Lung (tissue), 12 donors: ENCODE results near the gene KDM1B. TPM values are rescaled to one million over a fixed set of nuclear protein-coding genes. Genes with fewer than 3 reads are reported as not detected.

Experiments used
- ATAC-seq: fragments of 200-7000 bp; cut with Tn5 transposase; one replicate; pipeline ENCODE4 v1.9.1; 2020; ENCODE audit warnings: moderate number of reproducible peaks; ENCODE audit not compliant: insufficient read depth, low FRiP score
- DNase-seq, 3 donors: peaks; one replicate each; pipeline ENCODE4 v3.0.0-alpha.2; 2013 to 2017
- H3K27ac ChIP-seq, 2 donors: one replicate each; pipeline ENCODE4 v1.5.1; 2013; ENCODE audit warnings: mild to moderate bottlenecking in 2 of 2, moderate library complexity in 2 of 2, control low read depth in 1 of 2, inconsistent platforms in 1 of 2, low read depth in 1 of 2, low read length in 1 of 2
- H3K27me3 ChIP-seq, 3 donors: one replicate each; pipeline ENCODE4 v1.5.1; 2013; ENCODE audit warnings: low read length in 2 of 3; ENCODE audit not compliant: control insufficient read depth in 3 of 3, insufficient read depth in 3 of 3
- H3K36me3 ChIP-seq, 4 donors: one replicate each; pipeline ENCODE4 v1.5.1; 2013; ENCODE audit warnings: low read length in 4 of 4, mild to moderate bottlenecking in 1 of 4, moderate library complexity in 1 of 4; ENCODE audit not compliant: control insufficient read depth in 4 of 4, insufficient read depth in 4 of 4
- H3K4me1 ChIP-seq, 5 donors: one replicate each; pipeline ENCODE4 v1.5.1; 2013; ENCODE audit warnings: low read length in 5 of 5, mild to moderate bottlenecking in 2 of 5, moderate library complexity in 1 of 5; ENCODE audit not compliant: control insufficient read depth in 5 of 5, insufficient read depth in 5 of 5
- H3K4me3 ChIP-seq: one replicate; pipeline ENCODE4 v1.5.1; 2013; ENCODE audit warnings: mild to moderate bottlenecking, control low read depth, moderate library complexity
- H3K9ac ChIP-seq, 2 donors: one replicate each; pipeline ENCODE4 v1.5.1; 2013; ENCODE audit warnings: low read length in 2 of 2, control low read depth in 1 of 2; ENCODE audit not compliant: insufficient read depth in 1 of 2
- H3K9me3 ChIP-seq, 4 donors: one replicate each; pipeline ENCODE4 v1.5.1; 2013; ENCODE audit warnings: low read length in 3 of 4, mild to moderate bottlenecking in 1 of 4, moderate library complexity in 1 of 4; ENCODE audit not compliant: control insufficient read depth in 4 of 4, insufficient read depth in 3 of 4
- WGBS, 2 donors: extraction: QIAGEN DNeasy Blood & Tissue Kit; methylation state at CpG; one replicate each; pipeline ENCODE4 v1.1.7; 2013; 5-methylcytosine and 5-hydroxymethylcytosine counted together
- polyA plus RNA-seq, 2 donors: library from polyadenylated mRNA; stranded (reverse); fragments of 200-250 nt; gene quantifications; one replicate each; pipeline ENCODE4 v1.2.1, GENCODE V29; 2013
- total RNA-seq, 2 donors: library from RNA; depleted of rRNA in 1 of 2; stranded (reverse); fragments of >200 nt in 1 of 2; gene quantifications; one replicate each; pipeline ENCODE4 v1.2.1, GENCODE V29; 2014 to 2021
- TF ChIP-seq, protein P1 (sequence below): IDR thresholded peaks from 2 replicates; pipeline ENCODE4 v1.5.1; 2012; ENCODE audit warnings: mild to moderate bottlenecking; ENCODE audit errors: control extremely low read depth, extremely low read depth
- donor health status: control.
- donor health status: control.
- donor health status: Bipolar disorder and iron deficiency.
- donor health status: healthy.
- donor health status: DM: yes; HTN: yes; CAD: no.

Gene KDM1B
- total and polyA plus RNA-seq, 4 donors, result 4.1 to 26.4 (median 19.6) TPM

- no peaks in the 10 kb centered on the region for H3K9me3 ChIP-seq
- 79 to 90% methylated on average over 2 of the region's 2 CpGs for WGBS, 2 donors
- DNase-seq (no peak), ATAC-seq (no peak)
- no peak overlapping the region for H3K4me3 ChIP-seq
- TF ChIP-seq, protein P1, sequence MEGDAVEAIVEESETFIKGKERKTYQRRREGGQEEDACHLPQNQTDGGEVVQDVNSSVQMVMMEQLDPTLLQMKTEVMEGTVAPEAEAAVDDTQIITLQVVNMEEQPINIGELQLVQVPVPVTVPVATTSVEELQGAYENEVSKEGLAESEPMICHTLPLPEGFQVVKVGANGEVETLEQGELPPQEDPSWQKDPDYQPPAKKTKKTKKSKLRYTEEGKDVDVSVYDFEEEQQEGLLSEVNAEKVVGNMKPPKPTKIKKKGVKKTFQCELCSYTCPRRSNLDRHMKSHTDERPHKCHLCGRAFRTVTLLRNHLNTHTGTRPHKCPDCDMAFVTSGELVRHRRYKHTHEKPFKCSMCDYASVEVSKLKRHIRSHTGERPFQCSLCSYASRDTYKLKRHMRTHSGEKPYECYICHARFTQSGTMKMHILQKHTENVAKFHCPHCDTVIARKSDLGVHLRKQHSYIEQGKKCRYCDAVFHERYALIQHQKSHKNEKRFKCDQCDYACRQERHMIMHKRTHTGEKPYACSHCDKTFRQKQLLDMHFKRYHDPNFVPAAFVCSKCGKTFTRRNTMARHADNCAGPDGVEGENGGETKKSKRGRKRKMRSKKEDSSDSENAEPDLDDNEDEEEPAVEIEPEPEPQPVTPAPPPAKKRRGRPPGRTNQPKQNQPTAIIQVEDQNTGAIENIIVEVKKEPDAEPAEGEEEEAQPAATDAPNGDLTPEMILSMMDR, result no peak
- no peaks in the 10 kb centered on the region for H3K27me3 ChIP-seq
- H3K36me3 ChIP-seq, result no peaks in the 10 kb centered on the region
- H3K27ac ChIP-seq, result no peak overlapping the region
- H3K4me1 ChIP-seq, result no peaks in the 10 kb centered on the region
- H3K9ac ChIP-seq, result no peak overlapping the region
Measured at GRCh38 chr6:18115356-18115755, 39.9 kb upstream of the KDM1B start.

- no peak for DNase-seq
- no peaks in the 10 kb centered on the region for H3K27me3 ChIP-seq
- H3K4me1 ChIP-seq, result peaks cover 0 to 4% (median 0%) of the 10 kb centered on the region in 5 donors
- no peak overlapping the region for H3K4me3 ChIP-seq
- 89 to 91% methylated on average over 5 of the region's 5 CpGs for WGBS, 2 donors
- no peak for ATAC-seq
- TF ChIP-seq, protein P1, result no peak
- H3K9me3 ChIP-seq, result no peaks in the 10 kb centered on the region
- no peak overlapping the region for H3K9ac ChIP-seq
- H3K36me3 ChIP-seq, result no peaks in the 10 kb centered on the region
- no peak overlapping the region for H3K27ac ChIP-seq
Measured at GRCh38 chr6:18117136-18117535, 38.1 kb upstream of the KDM1B start.

GRCh38 chr6:18118330-18118729 lies 36.9 kb upstream of the KDM1B start:
- H3K4me3 ChIP-seq, result no peak overlapping the region
- ATAC-seq (no peak), DNase-seq (no peak)
- H3K36me3 ChIP-seq, result no peaks in the 10 kb centered on the region
- H3K9me3 ChIP-seq, result no peaks in the 10 kb centered on the region
- whole genome bisulfite sequencing, 2 donors, result 61 to 71% methylated on average over 3 of the region's 3 CpGs
- H3K9ac ChIP-seq, result no peak overlapping the region
- H3K27me3 ChIP-seq, result no peaks in the 10 kb centered on the region
- TF ChIP-seq, protein P1, result no peak
- H3K4me1 ChIP-seq, result peaks cover 0 to 6% (median 2%) of the 10 kb centered on the region in 5 donors
- H3K27ac ChIP-seq, result no peak overlapping the region

DNA sequence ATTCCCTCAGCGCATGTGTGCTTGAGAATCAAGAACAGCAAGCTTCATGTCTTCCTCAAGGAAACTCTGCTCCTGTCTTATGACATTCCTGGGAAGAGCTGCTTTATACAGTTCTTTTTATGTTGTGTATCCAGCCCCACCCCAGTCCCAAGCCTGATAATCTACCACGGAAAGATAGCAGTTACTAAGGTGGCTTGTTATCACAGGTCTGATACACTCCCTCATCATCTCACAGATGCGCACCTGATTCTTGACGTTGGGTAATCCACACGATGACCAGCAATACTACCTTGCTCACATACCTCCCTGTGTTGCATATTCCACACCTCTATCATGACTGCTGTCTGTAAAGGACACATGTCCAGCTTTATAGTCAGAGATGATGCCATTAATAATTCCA lies 36.0 kb upstream of the KDM1B start:
- DNase-seq (no peak), ATAC-seq (no peak)
- TF ChIP-seq, protein P1, result no peak
- H3K27ac ChIP-seq, result no peak overlapping the region
- WGBS, 2 donors, result 78 to 92% methylated on average over 5 of the region's 5 CpGs
- H3K4me3 ChIP-seq, result no peak overlapping the region
- no peaks in the 10 kb centered on the region for H3K27me3 ChIP-seq
- H3K36me3 ChIP-seq, result no peaks in the 10 kb centered on the region
- H3K9ac ChIP-seq, result no peak overlapping the region
- peaks cover 0 to 6% (median 2%) of the 10 kb centered on the region in 5 donors for H3K4me1 ChIP-seq
- no peaks in the 10 kb centered on the region for H3K9me3 ChIP-seq
